HL-60/S4 treated with retinoic acid at 250 ng/mL for 4 days and 3 days (cell line): ENCODE measurements around the gene RECQL5.

Experiments used
- in situ Hi-C: fragments of 300-500 bp; cut with MboI; formaldehyde crosslinking; loops from 2 replicates; pipeline ENCODE4 v1.7.0; 2022; ENCODE audit warnings: low sequenced_read_pairs

The RECQL5 gene

DNA sequence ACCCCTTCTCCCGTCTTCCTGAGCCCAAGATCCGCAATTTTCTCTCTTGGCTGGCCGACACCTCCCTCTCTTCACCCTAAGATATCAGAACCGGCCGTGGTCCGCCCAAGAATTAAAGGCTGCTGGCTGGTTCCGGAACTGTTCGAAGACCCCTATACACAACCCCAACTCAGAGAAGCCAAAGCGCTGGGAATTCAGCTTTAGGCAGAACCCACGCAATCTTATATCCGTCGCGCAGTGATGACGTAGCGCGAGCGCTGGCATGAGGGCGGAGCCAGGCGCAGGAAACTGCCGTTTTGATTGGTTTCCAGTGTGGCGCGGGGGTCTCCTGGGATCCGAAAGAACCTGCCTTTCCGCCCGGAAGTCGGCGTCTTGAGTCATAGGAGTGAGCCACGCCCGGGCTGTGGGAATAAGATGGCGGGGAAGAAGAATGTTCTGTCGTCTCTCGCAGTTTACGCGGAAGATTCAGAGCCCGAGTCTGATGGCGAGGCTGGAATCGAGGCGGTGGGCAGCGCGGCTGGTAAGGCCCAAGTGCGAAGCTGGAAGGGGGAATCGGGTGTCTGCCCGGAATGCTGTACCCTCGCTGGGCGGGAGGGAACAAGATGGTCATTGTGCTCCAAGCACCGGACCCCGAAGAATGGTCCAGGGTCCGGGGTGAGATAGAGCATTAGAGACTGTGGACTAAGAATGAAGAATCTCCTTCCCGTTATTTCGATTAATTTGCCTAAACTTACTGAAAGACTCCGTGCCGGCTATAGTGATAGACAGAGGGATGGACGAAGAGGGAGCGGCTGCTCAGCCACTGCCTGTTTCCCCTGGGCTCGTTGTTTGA is at the start of gene RECQL5, which contains the start of gene SAP30BP:
Gene RECQL5 (minus strand): TSS at position 196 of the 832 bp plus-strand sequence. CDS start 597 bp downstream, outside the sequence.
Gene SAP30BP (plus strand): TSS at position 380 of the 832 bp plus-strand sequence. CDS start 35 bp downstream, at position 415.
- in situ Hi-C loops: no loop called here

GRCh38 chr17:75712446-75712845 is 45.5 kb upstream of the RECQL5 start:
- in situ Hi-C loops: no loop called here

DNA sequence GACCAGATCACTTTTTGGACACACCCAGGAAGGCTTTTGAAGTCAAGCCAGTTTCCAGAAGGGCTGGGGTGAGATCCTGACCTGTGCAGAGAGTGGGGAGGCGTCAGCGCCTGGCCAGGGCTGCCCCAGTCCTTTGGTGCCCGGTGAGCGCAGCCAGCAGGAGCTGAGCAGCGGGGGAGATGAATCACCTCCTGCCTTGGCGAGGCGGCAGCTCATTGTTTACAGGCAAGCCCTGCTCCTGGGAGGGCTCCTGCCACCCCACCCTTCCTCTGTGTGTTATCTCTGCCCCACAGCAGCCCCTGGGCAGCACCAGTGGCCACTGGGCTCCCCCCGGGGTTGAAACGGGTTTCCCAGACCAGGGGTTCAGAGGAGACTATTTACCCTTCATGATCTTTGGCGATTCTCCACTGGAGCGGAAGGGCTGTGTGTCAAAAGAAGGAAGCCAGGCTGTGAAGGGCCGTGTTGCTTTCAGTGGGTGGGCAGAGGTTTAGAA is 40.2 kb upstream of the RECQL5 start:
- in situ Hi-C loops: no loop called here

GRCh38 chr17:75706042-75706728 is 39.2 kb upstream of the RECQL5 start:
- in situ Hi-C loops: no loop called here

- in situ Hi-C loops: no loop called here
Measured at GRCh38 chr17:75704963-75705875, 38.3 kb upstream of the RECQL5 start.

DNA sequence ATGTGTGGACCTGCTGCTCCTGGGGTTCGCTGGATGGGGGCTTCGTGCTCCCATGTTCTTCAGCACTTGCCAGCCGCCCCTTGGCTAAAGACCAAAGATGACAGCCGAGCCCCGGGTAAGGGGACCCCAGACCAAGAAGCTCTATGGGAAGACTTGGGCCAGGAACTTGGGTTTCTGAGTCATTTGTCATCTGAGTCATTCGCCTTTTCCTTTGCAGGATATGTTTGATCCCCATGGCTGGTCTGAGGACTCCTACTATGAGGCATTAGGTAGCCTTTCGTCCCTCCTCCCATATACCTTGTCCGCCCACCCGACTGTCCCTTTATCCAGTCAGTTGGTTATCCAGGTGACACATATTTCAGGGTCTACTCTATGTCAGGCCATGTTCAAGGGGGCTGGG is 36.6 kb upstream of the RECQL5 start:
- in situ Hi-C loops: no loop called here

GRCh38 chr17:75703191-75703590 is 36.2 kb upstream of the RECQL5 start:
- in situ Hi-C loops: no loop called here

DNA sequence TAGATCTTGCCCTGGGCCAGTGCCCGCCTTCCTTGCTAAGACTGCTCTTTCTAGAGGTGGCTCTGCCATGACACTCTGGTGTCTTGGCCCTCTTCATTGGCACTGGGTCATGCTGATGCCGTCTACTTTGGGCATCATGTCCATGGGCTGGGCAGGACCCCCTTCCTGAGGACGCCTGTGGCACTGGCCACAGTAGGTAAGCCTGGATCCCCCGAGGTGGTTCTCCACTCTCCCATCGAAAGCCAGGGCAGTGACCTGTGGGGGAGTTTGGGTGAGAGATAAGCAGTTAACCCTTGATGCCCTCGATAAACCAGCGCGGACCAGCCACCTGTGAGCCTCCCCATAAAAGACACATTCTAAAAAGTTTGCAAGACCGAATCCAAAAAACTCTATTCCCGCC is 34.3 kb upstream of the RECQL5 start:
- in situ Hi-C loops: no loop called here

- in situ Hi-C loops: no loop called here
Measured at GRCh38 chr17:75698659-75699058, 31.7 kb upstream of the RECQL5 start.

GRCh38 chr17:75697651-75698291 is 30.8 kb upstream of the RECQL5 start:
- in situ Hi-C loops: no loop called here

- in situ Hi-C loops: no loop called here
Measured at GRCh38 chr17:75695830-75696271, 28.9 kb upstream of the RECQL5 start.

- in situ Hi-C loops: no loop called here
Measured at GRCh38 chr17:75695141-75695829, 28.3 kb upstream of the RECQL5 start.

DNA sequence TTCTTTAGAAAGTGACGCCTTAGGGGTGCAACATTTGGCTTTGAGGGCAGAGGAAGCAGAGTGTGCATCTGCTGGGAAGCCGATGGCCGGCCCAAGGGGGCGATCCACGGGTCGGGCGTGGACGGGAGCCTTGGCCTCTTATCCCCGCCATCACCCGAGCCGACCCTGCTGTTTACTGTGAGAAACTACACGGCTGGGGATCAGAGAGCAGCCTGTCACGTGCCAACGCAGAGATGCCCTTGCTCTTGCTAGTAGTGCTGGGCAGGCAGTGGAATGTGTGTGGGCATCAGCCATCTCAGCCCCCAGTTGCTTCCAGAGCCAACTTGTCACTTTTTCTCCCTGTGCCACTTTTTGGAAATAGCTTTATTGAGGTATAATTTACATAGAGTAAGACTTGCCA is 27.6 kb upstream of the RECQL5 start:
- in situ Hi-C loops: no loop called here

GRCh38 chr17:75693500-75694481 is 26.8 kb upstream of the RECQL5 start:
- in situ Hi-C loops: no loop called here

GRCh38 chr17:75692976-75693375 is 26.0 kb upstream of the RECQL5 start:
- in situ Hi-C loops: no loop called here

GRCh38 chr17:75691801-75692626 is 25.1 kb upstream of the RECQL5 start:
- in situ Hi-C loops: no loop called here

DNA sequence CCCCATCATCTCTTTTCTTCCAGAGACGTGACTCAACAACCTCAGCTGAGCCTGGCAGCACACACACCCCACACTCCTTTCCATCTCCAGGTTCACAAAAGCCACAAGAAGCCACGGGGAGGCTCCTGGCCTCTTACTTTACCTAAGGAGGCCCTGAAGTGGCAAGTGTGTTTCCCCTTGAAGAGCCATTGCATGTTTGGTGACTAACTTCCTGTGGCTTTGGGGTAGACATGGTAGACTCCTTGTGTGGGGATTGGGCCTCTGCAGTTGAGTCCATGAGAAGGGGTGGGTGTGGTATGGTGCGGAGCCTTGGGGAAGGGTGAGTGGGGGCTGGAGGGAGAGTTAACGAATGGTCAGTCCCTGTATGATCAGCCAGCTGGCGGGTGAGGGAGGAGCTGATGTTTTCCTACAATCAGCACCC is 24.4 kb upstream of the RECQL5 start:
- in situ Hi-C loops: no loop called here

DNA sequence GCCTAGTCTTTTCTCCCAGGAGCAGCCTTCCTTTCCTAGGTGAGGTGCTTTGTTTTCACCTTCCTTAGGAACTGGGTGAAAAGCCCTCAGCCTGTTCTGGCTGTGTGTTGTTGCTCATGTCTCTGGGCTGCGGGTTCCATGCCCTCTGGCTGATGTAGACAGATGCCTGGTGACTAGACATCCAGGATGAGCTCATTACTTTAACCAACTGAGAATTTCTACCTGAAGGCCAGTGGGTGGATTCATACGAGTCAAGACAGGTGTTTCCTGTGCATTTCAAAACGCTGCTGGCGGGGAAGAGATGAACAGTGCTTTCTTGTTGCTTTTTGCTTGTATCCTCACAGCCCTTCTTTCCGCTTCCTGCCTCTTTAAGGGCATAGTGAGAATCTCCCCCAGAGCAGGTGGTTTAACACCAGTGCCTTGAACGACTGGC is 22.5 kb upstream of the RECQL5 start:
- in situ Hi-C loops: no loop called here
